ENCODE measurements around the gene DPH1.
A peak's percentile ranks its signal among the peaks of the same experiment; 100 is the strongest.

Gene DPH1

GRCh38 chr17:2027528-2028233 is 2.3 kb upstream of the DPH1 start:
- no peak for DNase-seq (ENCODE audit: low spot score)

- DNase-seq (ENCODE audit: low spot score) = no peak
Observed at GRCh38 chr17:2028234-2028614, 1.7 kb upstream of the DPH1 start.

- DNase-seq (ENCODE audit: low spot score) = no peak
Observed at GRCh38 chr17:2028737-2029136, 1.2 kb upstream of the DPH1 start.

- no peak for DNase-seq (ENCODE audit: low spot score)
Observed at GRCh38 chr17:2030779-2031163, 818 bp downstream of the DPH1 start.

- no peak for DNase-seq (ENCODE audit: low spot score)
Observed at GRCh38 chr17:2033153-2033552, 3.2 kb downstream of the DPH1 start.

GRCh38 chr17:2034157-2034556 is 4.2 kb downstream of the DPH1 start:
- DNase-seq (ENCODE audit: low spot score) = no peak

GRCh38 chr17:2034806-2035540 is 5.0 kb downstream of the DPH1 start:
- DNase-seq (ENCODE audit: low spot score) = no peak

GRCh38 chr17:2035541-2036488 is 5.9 kb downstream of the DPH1 start:
- no peak for DNase-seq (ENCODE audit: low spot score)

GRCh38 chr17:2037155-2037554 is 7.2 kb downstream of the DPH1 start:
- DNase-seq (ENCODE audit: low spot score) = no peak

GRCh38 chr17:2040219-2040827 is 10.4 kb downstream of the DPH1 start:
- no peak for DNase-seq (ENCODE audit: low spot score)

GRCh38 chr17:2040942-2041560 is 11.1 kb downstream of the DPH1 start:
- DNase-seq (ENCODE audit: low spot score) = no peak

GRCh38 chr17:2041561-2042389 is 11.8 kb downstream of the DPH1 start, which contains the start of gene OVCA2:
Gene OVCA2, plus strand, starts transcription at chr17:2042022. Its CDS starts 26 bp downstream, at chr17:2042048.
- DNase-seq (ENCODE audit: low spot score) = peak; percentile 90

- DNase-seq (ENCODE audit: low spot score) = no peak
Observed at GRCh38 chr17:2042390-2042847, 12.5 kb downstream of the DPH1 start.

- DNase-seq (ENCODE audit: low spot score) = no peak
Observed at GRCh38 chr17:2042933-2043332, 13.0 kb downstream of the DPH1 start.

GRCh38 chr17:2043785-2044184 is 13.8 kb downstream of the DPH1 start:
- DNase-seq (ENCODE audit: low spot score) = no peak

- peak; percentile 80 for DNase-seq (ENCODE audit: low spot score)
Observed at GRCh38 chr17:2044263-2044894, 14.4 kb downstream of the DPH1 start.

- DNase-seq (ENCODE audit: low spot score) = no peak
Observed at GRCh38 chr17:2047590-2047989, 17.6 kb downstream of the DPH1 start.

- DNase-seq (ENCODE audit: low spot score) = no peak
Observed at GRCh38 chr17:2048805-2049204, 18.9 kb downstream of the DPH1 start.

- DNase-seq (ENCODE audit: low spot score) = peak; percentile 88
Observed at GRCh38 chr17:2049333-2050299, 19.7 kb downstream of the DPH1 start.
